Frontal cortex (tissue), 4 donors: ENCODE results near the gene TTLL10. TPM values are rescaled to one million over a fixed set of nuclear protein-coding genes. Genes with fewer than 3 reads are reported as not detected.

Experiments
- DNase-seq, 2 donors: peaks; one replicate each; pipeline ENCODE4 v3.0.0; 2012; ENCODE audit warnings: low spot score in 2 of 2
- FAIRE-seq: peaks from 2 replicates; lab custom pipeline; 2012; peaks lifted over from hg19 to GRCh38; lab: Jason Lieb, UNC
- total RNA-seq: library from RNA; depleted of rRNA; stranded (reverse); fragments of >200 nt; gene quantifications from one replicate; pipeline ENCODE4 v1.2.3, GENCODE V29; 2014
- donor health status: control.
- donor health status: control.
- donor health status: control.

The TTLL10 gene
- total RNA-seq, 1 donor from 2014 or later = not detected

DNA sequence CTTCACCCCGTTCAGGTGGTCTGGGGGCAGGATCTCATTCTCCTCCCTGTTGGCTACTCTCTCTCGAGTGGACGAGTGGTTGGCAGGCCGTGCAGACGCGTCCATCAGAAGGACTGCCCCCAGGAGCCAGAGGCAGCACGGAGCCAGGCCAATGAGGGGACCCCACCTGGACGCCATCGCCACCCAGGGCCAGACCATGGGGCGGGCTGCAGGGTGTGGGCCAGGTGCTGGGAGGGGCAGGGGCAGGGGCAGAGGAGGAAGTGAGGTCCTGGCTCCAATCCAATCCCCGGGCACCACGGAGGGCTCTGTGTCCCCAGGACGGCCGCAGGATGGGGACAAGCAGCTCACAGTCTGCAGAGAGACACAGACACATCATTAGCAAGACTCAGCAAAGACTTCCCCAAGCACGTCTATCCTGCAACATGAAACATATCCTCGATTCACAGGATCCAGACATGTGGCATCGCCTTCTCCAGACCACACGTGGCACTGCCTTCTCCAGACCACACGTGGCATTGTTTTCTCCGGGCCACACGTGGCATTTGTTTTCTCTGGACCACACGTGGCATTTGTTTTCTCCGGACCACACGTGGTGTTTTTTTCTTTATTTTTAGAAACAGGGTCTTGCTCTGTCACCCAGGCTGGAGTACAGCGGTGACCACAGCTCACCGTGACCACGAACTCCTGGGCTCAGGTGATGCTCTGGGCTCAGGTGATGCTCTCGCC lies 55.1 kb downstream of the TTLL10 start:
- DNase-seq = no peak
- no peak for FAIRE-seq

DNA sequence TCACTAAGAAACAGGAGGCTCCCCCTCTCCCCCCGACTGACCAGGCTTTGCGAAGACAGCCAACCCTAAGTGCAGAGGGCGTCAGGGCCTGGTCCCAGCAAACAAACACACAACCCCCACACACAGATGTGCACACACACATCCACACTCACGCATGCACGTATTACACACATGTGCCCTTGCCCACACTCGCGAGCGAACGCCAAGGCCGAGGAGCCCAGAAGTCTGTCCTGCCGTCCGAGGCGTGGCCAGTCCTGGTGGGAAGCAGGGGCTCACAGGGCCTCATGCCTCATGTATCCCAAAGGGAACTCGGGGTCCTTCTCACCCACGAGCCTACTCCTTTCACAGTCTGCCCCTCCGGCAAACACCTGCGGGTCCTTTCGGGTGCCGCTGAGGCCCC lies 56.1 kb downstream of the TTLL10 start:
- no peak for FAIRE-seq

DNA sequence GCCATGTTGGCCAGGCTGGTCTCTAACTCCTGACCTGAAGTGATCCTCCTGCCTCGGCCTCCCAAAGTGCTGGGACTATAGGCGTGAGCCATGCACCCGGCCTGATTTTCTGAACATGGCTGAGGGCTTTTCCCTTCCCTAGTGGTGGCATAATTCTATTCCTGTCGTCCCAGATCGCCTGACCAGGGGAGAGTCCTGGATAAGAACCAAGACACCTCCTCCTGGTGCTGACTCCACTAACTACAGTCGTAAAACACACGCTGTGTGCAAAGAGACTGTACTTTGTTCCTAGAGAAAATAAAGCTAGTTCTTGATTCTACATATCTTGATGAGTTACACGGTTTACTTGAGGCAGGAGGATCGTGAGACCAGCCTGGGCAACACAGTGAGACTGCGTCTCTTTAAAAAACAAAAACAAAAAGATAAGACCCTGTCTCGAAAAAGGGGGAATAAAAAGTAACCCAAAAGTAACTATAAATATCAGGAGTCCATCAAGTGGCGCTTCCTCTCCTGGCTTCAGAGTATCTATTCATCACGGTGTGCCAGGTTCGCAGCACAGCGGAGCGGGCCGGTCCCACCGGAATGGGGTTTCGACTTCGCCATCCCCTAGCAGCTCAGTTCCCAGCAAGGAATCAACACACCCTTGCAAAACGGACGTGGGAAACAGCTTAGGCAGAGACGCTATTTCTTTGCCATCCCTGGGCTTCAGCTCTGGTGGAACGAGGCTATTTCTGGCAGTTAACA lies 57.1 kb downstream of the TTLL10 start:
- FAIRE-seq (no peak), DNase-seq (no peak)

More for the DNA sequence above, 56.1 kb downstream of the TTLL10 start:
- no peak for DNase-seq

DNA sequence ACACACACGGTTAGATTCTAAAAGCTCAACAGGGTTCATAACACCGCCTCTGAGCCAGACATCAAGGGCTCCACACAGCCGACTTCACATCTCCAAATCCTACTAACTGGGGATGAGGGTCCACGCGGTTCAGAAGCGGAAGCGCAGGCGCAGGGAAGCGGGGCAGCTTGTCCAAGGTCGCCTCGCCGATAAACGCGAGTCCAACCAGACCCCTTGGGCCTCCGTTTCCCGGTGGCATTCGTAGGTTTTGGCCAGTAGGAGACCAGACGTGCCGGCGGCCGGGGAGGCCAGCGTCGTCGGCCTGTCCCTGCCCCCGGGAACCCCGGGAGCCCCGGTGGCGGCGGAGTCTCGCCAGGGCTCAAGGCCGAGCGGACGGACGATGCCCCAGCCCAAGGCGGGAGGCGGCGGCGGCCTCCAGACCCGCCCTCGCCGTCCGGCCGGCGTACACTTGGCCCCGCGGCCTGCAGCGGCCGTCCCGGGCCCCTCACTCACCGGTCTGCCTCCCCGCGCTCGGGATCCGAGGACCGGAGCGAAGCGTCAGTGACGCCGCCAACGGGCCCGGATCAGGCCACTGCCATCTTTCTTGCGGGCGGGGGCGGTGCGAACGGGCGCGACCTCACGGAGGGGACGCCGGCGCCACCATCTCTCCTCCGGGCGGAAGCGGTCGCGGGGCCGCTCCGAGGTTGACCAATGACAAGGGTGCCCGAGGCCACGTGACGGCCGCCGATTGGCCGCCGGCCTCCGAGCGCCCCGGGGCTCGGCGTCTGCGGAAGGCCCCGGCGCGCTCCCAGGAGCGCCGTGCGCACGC lies 57.9 kb downstream of the TTLL10 start, which contains the start of gene SDF4:
Gene SDF4 (minus strand): TSS at position 602 of the 808 bp plus-strand sequence. CDS start 3,229 bp downstream, outside the sequence.
- FAIRE-seq = no peak
- peak; percentile 100 for DNase-seq

DNA sequence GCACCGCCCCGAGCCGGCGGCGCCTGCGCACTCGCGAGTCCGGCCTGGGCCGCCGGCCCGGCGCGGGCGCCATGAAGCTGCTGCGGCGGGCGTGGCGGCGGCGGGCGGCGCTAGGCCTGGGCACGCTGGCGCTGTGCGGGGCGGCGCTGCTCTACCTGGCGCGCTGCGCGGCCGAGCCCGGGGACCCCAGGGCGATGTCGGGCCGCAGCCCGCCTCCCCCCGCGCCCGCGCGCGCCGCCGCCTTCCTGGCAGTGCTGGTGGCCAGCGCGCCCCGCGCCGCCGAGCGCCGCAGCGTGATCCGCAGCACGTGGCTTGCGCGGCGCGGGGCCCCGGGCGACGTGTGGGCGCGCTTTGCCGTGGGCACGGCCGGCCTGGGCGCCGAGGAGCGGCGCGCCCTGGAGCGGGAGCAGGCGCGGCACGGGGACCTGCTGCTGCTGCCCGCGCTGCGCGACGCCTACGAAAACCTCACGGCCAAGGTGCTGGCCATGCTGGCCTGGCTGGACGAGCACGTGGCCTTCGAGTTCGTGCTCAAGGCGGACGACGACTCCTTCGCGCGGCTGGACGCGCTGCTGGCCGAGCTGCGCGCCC lies 58.6 kb downstream of the TTLL10 start, which contains the start of gene B3GALT6:
Gene B3GALT6 (plus strand): TSS at position 30 of the 588 bp plus-strand sequence. CDS start 42 bp downstream, at position 72.
- DNase-seq (no peak), FAIRE-seq (no peak)

DNA sequence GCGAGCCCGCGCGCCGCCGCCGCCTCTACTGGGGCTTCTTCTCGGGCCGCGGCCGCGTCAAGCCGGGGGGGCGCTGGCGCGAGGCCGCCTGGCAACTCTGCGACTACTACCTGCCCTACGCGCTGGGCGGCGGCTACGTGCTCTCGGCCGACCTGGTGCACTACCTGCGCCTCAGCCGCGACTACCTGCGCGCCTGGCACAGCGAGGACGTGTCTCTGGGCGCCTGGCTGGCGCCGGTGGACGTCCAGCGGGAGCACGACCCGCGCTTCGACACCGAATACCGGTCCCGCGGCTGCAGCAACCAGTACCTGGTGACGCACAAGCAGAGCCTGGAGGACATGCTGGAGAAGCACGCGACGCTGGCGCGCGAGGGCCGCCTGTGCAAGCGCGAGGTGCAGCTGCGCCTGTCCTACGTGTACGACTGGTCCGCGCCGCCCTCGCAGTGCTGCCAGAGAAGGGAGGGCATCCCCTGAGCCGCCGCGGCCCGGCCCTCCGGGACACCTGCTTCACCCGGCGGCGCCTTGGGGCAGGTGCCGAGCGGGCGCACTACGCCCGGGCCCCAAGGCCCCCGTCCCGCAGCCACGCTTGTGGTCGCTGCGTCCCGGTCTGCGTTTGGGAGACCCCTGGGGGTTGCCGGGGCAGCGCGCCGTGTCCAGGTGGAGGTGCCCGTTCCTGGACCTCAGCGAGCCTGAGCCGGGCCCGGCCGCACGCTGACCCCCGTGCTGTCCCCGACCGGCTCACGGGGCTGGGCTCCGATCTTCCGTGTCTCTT lies 59.3 kb downstream of the TTLL10 start:
- DNase-seq = no peak
- no peak for FAIRE-seq

DNA sequence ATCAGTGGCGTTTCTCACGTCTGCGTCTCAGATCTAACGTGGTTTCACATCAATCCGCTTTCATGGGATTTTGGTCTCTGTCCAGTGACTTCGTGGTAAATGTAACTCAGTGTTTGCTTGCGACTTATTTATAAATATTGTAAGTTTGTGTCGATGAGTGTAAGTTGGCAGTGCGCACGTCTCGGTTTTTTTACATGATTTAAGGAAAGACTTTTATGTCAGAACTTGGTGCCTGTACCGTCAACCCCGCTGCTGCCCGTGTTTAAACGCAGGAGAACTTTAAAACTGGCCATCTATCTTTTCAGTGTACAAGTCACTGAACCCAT lies 59.9 kb downstream of the TTLL10 start:
- DNase-seq (no peak), FAIRE-seq (no peak)

DNA sequence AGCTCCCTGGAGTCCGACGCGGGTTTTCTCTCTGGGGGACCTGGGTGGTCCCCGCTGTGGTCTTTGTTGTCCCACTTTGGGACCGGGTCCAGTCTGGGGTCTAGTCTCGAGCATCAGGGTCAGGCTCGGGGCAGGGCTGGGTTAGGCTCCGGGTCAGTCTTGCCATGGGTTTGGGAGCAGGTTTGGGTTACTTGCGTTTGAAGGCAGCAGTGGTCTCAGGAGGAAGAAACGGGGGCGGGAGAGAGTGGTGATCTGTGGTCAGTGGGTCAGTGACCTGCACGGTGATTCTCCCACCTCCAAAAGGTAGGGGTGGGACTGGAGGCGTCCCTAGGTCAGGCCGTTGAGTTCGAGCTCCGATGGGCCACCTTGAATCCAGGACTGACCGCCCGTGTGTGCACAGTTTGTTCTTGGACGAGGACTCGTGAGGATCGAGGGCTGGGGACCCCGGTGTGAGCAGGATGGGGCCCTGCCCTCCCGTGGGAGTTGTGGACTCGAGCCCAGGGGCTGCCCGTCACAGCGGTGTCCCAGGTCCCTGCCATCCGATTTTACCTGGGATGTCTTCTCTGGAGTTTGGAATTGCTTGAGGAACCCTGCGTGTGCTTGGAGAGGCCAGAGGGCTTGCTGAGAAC lies 60.6 kb downstream of the TTLL10 start:
- FAIRE-seq = no peak

DNA sequence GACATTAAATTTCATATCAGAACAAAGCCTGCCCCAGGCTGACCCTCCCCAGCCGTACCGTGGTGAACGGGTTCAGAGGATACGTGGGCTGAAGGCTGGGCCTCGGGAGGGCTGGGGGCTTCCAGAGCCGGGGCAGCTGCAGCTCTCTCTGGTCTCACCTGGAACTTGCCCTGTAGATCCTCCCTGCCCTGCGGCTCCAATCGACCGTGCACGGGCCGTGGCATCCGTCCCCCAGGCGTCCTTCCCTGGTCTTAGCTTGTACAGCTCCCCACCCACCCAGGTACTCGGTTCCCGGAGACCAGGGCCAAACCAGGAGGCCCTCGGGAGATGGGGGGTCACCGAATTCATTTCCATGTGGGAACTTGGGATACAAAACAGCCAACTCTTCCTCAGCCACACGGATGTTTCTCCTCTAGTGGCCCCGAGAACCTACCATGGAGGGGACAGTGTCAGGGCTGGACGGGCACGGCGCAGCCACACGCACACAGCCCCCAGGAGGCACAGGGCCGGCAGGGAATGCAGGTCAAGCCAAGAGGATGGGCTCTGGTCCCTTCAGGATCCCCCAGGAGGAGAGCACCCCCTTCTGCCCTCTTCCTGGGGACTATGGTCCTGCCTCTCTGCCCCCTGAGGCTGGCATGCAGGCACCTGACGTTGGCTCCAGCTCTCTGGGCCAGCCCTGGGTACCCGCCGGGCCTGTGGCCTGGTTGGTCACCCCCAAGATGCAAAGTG lies 61.5 kb downstream of the TTLL10 start:
- FAIRE-seq (no peak), DNase-seq (no peak)

More for the DNA sequence above, 60.6 kb downstream of the TTLL10 start:
- no peak for DNase-seq

DNA sequence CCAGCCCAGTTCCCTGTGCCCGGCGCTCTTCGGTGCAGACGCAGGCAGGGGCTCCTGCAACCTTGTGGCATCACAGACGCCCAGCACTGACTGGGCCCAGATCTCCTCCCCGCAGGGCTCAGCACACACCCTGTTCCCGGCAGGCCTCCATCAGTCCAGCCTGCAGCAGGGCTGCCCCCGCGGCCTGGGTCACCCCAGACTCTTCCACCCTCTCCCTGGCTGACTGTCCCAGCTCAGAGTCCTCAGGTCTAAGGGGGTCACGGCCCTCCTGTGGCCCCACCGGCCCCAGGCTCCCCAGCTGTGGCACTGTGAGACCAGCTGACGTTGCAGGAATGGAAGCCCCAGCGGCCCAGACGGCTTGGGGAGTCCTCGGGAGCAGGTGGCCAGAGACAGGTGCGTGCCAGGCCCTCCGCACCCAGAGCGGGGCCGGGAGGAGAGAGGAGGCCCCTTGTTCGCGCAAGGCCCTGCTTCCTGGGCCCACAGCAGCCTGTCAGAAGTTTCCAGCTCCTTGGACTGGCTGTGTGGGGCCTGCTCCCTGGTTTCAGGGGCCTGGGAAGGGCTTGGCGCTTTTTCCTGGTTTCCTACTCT lies 62.6 kb downstream of the TTLL10 start:
- no peak for DNase-seq
- no peak for FAIRE-seq

DNA sequence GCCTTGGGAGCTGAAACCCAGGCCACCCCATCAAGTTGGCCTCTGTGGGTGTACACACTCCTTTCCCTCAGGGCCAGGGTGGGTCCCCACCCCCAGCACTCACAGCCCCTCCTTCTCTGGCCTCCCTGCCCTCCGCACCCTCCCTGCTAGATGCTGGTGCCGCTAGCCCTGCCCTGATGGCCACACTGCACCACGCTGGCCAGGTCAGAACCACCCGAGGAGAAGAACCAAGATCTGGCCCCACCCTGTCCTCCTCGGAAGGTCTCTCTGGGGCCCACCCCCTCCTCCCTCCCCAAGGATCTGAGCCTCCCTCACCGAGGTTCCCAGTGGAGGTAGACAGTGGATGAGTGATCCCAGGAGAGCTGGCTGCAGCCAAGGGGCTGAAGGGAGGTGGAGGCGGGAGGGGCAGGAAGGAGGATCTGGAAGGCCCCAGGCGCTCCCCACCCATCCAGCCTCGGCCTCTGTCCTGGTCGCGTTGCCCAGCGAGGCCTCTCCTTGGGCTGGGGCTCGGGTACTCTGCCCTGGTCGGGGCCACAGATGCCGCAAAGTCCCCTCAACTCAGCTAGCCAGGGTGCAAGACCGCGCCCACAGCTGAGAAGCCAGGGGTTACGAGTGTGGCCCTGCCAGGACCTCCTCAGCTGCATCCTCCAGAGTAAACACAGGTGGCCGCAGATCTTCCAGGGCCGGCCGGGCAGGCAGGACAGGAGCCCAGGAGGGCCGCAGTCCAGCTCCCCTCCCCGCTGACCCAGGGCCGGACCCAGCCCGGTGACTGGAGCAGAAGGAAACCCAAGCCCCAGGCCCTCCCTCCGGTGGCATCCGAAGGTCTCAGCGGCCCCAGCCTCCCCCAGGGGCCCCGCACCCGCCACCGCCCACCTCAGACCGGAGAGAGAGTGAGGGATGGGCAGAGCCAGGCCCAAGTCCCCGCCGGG lies 63.5 kb downstream of the TTLL10 start:
- DNase-seq = no peak
- no peak for FAIRE-seq

DNA sequence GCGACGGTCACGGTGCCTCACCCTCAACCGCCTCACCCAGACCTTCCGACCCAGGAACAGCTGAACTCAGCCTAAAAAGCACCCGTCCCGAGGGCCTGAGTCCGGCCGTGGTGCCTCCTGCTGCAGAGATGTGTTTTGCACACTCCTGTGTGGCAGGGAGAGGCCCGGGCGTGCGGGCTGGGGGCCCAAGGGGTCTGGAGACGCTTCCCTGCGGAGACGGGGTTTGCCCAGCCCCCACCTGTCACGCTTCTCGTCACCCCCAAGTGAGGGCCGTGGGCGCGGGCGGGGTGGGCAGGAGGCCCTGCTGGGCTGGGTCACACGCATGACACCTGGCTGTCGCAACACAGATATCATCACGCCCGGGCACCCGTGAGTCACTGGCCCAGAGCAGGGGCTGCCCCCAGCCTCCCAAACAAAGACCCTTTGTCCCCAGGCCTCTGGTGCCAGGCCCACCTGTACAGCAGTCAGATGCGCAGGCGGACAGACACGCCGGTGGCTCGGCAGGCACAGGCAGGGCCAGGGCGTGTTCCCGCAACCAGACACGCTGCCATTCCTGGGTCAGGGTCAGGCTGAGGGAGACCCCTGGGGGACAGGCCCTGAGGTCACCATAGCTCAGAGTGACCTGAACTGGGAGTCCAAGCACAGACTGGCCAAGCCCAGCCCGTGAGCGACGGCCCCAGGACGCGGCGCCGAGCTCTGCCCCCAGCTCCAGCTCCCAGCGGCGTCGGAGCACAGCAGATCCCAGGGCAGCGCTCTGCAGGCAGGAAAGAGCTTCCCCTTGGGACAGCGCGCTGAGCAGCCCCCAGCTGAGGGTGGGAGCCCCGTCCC lies 64.4 kb downstream of the TTLL10 start:
- FAIRE-seq = no peak
- DNase-seq = no peak

DNA sequence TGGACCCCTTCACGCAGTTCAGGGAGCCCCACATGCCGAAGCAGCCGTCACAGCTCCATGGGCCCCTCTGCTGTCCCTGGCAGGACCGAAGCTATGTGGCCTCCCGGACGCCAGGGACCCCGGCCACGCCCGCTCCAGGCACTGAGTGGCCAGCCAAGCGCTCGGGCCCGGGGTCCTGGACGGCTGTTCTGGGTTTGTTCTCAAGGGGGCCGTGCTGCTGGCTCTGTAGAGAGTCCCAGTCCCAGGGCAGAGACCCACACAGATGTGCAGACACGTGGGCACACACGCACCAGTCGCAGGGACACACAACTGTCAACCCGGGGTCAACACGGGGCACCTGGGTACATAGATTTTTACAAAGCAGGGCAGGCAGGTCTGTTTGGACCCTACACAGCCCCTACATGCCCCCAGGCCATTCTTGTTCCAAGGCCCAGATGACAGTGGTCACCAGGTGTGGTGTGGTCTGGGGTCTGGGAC lies 65.1 kb downstream of the TTLL10 start:
- DNase-seq = no peak
- FAIRE-seq = no peak

DNA sequence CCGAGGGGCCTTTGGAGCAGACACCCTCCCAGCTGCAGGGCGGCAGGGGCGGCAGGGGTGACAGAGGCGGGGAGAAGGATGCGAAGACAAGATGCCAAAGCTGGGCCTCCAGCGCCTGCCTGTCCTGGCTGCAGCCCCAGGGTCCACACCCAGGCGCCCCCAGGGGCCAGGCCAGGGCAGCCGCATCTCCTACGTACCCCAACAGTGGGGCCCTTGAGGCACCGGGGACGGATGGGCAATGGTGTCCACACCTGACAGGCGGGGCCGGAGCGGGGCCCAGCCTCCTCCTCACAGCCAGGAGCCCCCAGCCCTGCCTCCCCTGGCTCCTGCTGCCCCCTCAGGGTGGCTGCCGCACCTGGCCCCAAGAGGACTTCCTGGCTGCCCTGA lies 65.5 kb downstream of the TTLL10 start:
- FAIRE-seq = no peak
- no peak for DNase-seq

DNA sequence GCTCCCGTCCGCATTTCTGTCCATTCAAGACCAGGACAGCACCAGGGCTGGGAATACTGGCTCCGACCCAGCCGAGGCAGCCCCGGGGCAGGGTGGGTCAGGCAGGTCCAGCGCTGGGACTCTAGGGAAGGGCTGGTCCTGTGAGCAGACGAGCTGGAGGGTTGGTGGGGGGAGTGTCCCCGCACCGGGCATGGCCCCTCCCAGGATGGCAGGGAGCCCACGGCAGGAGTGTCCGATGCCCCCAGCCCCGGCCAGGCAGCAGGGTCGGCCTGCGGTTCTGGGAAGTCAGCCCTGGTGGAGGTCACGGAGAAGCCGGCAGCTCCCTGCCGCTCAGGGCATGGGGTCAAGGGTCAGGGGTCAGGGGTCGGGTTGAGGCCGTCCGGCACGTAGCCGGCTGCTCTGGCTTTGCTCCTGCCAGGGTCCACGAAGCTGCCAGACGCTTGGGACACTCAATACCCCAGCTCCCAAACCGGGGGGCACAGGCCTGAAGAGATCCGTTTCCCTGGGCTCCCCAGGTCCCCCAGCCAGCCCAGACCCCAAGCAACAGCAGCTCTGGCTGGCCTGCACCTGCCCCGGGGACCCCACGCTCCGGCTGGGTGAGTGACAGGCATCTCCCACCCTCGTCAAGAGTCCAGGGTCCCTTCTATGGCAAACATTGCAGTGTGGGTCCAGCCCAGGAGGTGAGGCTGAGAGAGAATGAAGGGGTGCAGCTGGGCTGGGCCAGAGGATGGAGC lies 66.1 kb downstream of the TTLL10 start:
- no peak for FAIRE-seq
- no peak for DNase-seq
